Right atrium auricular region (tissue), 2 donors: Measurements from ENCODE around the gene C1QTNF6. TPM values are rescaled to one million over a fixed set of nuclear protein-coding genes. Genes with fewer than 3 reads are reported as not detected.

ENCODE experiments used
- DNase-seq: peaks from one replicate; pipeline ENCODE4 v3.0.0-alpha.2; 2019; ENCODE audit warnings: low spot score
- H3K27ac ChIP-seq, 2 donors: fragments of 200-600 bp; sonication (generic); 1 replicate in 1 of 2; 2 replicates in 1 of 2; pipeline ENCODE4 v1.5.1; 2016 to 2019
- H3K27me3 ChIP-seq, 2 donors: fragments of 200-600 bp; sonication (generic); one replicate each; pipeline versions ENCODE4 v1.5.1 to v1.6.0; 2017 to 2019
- H3K36me3 ChIP-seq: fragments of 200-600 bp; sonication (generic); one replicate; pipeline ENCODE4 v1.5.1; 2016
- H3K4me1 ChIP-seq, 2 donors: fragments of 200-600 bp; sonication (generic); one replicate each; pipeline versions ENCODE4 v1.5.1 to v1.6.0; 2017 to 2019
- H3K4me3 ChIP-seq, 2 donors: fragments of 200-600 bp; sonication (generic); 1 replicate in 1 of 2; 2 replicates in 1 of 2; pipeline ENCODE4 v1.5.1; 2017 to 2019; ENCODE audit warnings: mild to moderate bottlenecking in 1 of 2, moderate library complexity in 1 of 2
- H3K9me3 ChIP-seq, 2 donors: fragments of 200-600 bp; sonication (generic); one replicate each; pipeline ENCODE4 v1.5.1; 2019
- CTCF ChIP-seq, 2 donors: fragments of 200-600 bp; sonication (generic); IDR thresholded peaks; one replicate each; pipeline ENCODE4 v1.5.1; 2019; ENCODE audit warnings: antibody characterized with exemption in 2 of 2
- total RNA-seq, 2 donors: library from RNA; depleted of rRNA; stranded (reverse); fragments of >200 nt; gene quantifications; one replicate each; pipeline ENCODE4 v1.1.0, GENCODE V29; 2016

C1QTNF6 gene
- total RNA-seq, 2 donors from 2014 or later: 1.6 to 2.2 TPM

- Histone ChIP-seq H3K9me3 (no peaks in the 10 kb centered on the region), H3K36me3 (no peaks in the 10 kb centered on the region), H3K27ac (peak overlapping the region; percentile 61), H3K4me1 (peaks cover 0 to 52% of the 10 kb centered on the region in 2 donors), H3K4me3 (peak overlapping the region in 1 of 2 donors; percentile 16), H3K27me3 (no peaks in the 10 kb centered on the region)
- TF ChIP-seq CTCF (IDR thresholded peaks at IDR 0.05): no peak
- DNase-seq: peak; percentile 80
Measured at GRCh38 chr22:37176464-37177061, 11.5 kb downstream of the C1QTNF6 start.

- Histone ChIP-seq H3K36me3 (no peaks in the 10 kb centered on the region), H3K4me3 (no peak overlapping the region), H3K27me3 (no peaks in the 10 kb centered on the region), H3K27ac (peak overlapping the region; percentile 61), H3K9me3 (no peaks in the 10 kb centered on the region), H3K4me1 (peaks cover 0 to 52% of the 10 kb centered on the region in 2 donors)
- no peak for DNase-seq
- no peak for TF ChIP-seq CTCF (IDR thresholded peaks at IDR 0.05)
Measured at GRCh38 chr22:37175414-37176281, 12.4 kb downstream of the C1QTNF6 start.

GRCh38 chr22:37174964-37175363 lies 13.1 kb downstream of the C1QTNF6 start:
- Histone ChIP-seq H3K36me3 (no peaks in the 10 kb centered on the region), H3K4me3 (no peak overlapping the region), H3K27ac (no peak overlapping the region), H3K27me3 (no peaks in the 10 kb centered on the region), H3K9me3 (no peaks in the 10 kb centered on the region), H3K4me1 (peaks cover 0 to 48% of the 10 kb centered on the region in 2 donors)
- DNase-seq: no peak
- TF ChIP-seq CTCF (IDR thresholded peaks at IDR 0.05): no peak

GRCh38 chr22:37173709-37174108 lies 14.3 kb downstream of the C1QTNF6 start:
- Histone ChIP-seq H3K27ac (no peak overlapping the region), H3K27me3 (no peaks in the 10 kb centered on the region), H3K4me3 (no peak overlapping the region), H3K36me3 (no peaks in the 10 kb centered on the region), H3K9me3 (no peaks in the 10 kb centered on the region), H3K4me1 (peaks cover 0 to 35% of the 10 kb centered on the region in 2 donors)
- no peak for TF ChIP-seq CTCF (IDR thresholded peaks at IDR 0.05)
- peak; percentile 85 for DNase-seq

GRCh38 chr22:37172266-37173245 lies 15.5 kb downstream of the C1QTNF6 start:
- Histone ChIP-seq H3K9me3 (no peaks in the 10 kb centered on the region), H3K27me3 (no peaks in the 10 kb centered on the region), H3K4me1 (peaks cover 0 to 33% of the 10 kb centered on the region in 2 donors), H3K4me3 (no peak overlapping the region), H3K27ac (no peak overlapping the region), H3K36me3 (no peaks in the 10 kb centered on the region)
- no peak for TF ChIP-seq CTCF (IDR thresholded peaks at IDR 0.05)
- no peak for DNase-seq
